HG03280 (cell line): ENCODE measurements around the gene EFCAB5.

ENCODE experiments used
- ATAC-seq: cut with Tn5 transposase; IDR thresholded peaks from one replicate; pipeline ENCODE4 v1.9.1; 2021; ENCODE audit warnings: mild to moderate bottlenecking, moderate library complexity; ENCODE audit not compliant: unreplicated experiment

Gene EFCAB5

DNA sequence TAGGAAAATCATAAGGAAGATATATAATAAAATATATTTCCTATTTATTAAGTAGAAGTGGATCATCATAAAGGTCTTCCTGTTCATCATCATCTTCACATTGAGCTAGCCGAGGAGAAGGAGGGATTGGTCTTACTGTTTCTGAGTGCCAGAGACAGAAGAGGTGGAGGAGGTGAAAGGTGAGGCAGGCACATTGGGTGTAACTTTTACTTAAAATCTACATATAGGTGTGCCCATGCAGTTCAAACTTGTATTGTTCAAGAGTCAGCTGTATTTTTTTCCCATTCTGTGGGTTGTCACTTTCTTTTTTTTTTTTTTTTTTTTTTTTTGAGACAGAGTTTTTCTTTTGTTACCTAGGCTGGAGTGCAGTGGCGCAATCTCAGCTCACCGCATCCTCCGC, 210.0 kb downstream of the EFCAB5 start:
- ATAC-seq: no peak

DNA sequence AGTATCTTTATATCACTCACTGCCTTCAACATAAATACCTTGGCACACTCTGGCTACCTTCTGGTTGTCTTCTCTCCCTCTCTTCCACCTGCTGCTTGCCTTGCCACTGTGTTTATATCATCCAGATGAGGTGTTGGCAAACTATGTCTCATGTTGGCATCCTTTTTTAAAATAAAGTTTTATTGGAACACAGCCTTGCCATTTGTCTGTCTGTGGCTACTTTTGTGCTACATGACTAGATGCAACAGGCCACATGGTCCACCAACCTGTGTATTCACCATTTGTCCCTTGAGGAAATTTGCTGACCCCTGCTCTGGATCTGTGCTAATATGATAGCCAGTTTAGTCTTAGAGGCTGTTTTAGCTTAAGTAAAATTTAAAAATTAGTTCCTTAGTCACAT, 212.0 kb downstream of the EFCAB5 start:
- ATAC-seq: no peak

DNA sequence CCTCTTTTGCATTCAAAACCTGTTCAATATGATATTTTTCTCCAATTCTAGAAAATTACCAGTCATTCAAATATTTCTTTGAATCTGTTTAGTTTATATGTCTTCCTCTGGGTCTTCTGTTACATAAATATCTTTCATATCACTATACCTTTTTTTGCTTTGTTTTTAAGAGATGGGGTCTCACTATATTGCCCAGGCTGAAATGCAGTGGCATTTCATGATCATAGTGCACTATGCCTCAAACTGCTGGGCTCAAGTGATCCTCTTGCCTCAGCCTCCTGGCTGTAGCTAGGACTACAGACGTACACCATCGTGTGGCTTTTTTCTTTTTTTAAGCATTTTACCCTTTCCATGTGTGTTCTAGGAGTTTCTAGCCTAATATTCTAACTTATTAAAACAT, 214.0 kb downstream of the EFCAB5 start:
- no peak for ATAC-seq
